Stimulated activated CD8-positive, alpha-beta memory T cell treated with anti-CD3 and anti-CD28 coated beads, Interleukin-4, amount 100 ng/mL, for 1 hour (primary cell): ENCODE measurements around the gene PLCB3.

Experiments used
- DNase-seq, 2 donors: peaks; one replicate each; pipeline ENCODE4 v3.0.0-alpha.2; 2020; ENCODE audit warnings: low read depth in 2 of 2, low spot score in 1 of 2

Gene PLCB3

DNA sequence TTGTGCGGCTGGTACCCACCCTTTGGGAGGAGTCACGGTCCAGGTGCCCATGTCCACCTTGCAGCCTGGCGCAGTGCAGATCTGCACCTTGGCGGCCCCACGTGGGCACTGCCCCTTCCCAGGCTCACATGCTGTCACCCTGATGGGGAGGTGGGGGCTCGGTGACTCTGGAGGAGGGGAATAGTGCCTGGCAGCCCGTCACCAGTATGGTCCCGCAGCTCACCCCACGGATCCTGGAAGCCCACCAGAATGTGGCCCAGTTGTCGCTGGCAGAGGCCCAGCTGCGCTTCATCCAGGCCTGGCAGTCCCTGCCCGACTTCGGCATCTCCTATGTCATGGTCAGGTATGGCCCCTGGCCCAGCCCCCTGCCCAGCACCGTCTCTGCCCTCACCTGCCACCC, 30.5 kb upstream of the PLCB3 start:
- DNase-seq, result no peak

- DNase-seq, result no peak
These were observed 28.7 kb upstream of the PLCB3 start for GRCh38 chr11:64222651-64223000.

GRCh38 chr11:64223001-64223651, 28.2 kb upstream of the PLCB3 start:
- no peak for DNase-seq

GRCh38 chr11:64224151-64224890, 27.0 kb upstream of the PLCB3 start:
- no peak for DNase-seq

DNA sequence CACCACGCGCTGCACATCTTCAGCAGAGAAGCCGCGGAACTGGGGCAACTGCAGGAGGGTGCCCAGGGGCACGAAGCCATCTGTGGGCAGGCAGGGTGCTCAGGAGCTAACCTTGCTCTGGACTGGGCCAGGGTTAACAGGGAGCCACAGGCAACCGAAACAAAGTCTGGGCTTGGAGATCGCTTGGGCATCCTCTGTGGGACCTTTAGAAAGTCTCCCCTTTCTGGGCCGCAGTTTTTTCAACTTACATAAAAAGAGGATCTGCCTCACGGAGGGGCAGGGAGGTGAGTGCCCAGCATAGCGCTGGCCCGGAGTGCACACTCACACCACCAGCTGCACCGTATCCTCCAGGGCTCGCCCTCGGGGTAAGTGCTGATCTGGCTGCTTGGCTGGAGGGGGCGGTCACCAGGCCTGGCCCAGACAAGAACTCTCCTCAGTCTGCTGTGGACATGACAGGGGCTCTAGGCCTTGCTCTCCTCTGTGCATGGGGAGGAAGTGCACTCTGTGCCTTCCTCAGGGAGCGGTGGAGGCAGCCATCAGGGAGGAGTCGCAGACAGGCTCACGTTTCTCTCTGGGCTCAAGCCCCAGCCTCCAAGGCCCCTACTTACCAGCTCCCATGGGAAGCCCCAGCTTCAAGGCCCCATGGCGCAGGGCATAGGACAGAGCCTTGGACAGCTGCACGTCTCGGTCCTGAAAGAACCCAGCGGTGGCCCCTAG, 26.3 kb upstream of the PLCB3 start:
- DNase-seq, result no peak

DNA sequence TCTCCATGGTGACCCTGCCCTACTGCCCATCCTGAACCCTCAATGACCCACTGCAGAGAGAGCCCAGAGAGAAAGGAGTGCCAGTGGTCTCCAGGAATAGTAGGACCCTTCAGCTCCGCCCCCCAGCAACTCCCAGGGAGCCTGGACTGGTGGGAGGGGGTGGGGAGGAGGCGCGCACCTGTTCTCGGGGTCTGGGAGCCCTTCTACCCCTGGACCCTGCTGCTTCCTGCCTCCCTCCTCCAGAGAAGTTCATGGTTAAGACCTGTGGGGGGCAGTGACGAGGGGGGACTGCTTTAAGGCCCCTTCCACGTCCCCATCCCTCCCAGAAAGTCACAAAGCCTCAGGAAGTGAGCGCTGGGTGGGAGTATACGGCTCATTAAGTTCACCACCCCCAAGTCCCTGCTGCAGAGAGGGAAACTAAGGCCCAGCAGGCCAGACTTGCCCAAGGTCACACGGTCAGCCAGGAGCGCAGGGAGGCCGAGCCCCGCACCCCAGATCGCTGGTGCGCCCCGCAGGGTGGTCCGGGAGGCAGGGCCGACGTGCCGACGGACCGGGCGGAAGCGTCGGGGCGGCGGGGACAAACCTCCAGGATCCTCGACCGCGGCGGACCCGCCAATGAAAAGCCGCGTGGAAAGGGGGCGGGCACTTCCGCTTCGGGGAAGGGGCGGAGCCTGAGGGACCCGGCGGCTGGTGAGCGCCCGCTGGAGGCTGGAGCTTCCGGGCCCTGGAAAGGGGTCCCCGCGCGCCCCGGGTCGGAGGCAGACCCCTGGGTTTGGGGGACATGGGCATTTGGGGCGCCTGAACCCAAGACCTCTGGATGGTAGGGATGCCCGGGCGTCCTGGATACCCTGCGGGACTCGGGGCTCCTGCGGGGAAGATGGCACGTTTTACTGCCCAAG, 25.5 kb upstream of the PLCB3 start, which contains the start of the genes NUDT22 and TRPT1:
NUDT22 (plus strand) TSS at position 667 of the 899 bp plus-strand sequence. CDS start 379 bp downstream, outside the sequence.
TRPT1 (minus strand) TSS at position 579 of the 899 bp plus-strand sequence; CDS start at position 253, 326 bp downstream.
- peak; percentile 86 to 87 for DNase-seq

DNA sequence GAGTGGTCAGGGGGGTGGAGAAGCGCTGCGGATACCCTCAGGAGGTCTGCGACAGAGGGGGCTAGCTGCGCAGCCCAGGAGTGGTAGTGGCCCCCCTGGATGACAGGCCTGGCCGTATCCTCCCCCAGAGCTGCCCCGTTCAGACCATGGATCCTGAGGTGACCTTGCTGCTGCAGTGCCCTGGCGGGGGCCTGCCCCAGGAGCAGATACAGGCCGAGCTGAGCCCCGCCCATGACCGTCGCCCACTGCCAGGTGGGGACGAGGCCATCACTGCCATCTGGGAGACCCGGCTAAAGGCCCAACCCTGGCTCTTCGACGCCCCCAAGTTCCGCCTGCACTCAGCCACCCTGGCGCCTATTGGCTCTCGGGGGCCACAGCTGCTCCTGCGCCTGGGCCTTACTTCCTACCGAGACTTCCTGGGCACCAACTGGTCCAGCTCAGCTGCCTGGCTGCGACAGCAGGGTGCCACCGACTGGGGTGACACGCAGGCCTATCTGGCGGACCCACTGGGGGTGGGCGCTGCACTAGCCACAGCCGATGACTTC, 24.8 kb upstream of the PLCB3 start:
- DNase-seq, result no peak

GRCh38 chr11:64227405-64227956, 23.8 kb upstream of the PLCB3 start:
- DNase-seq, result no peak

GRCh38 chr11:64229090-64229743, 22.1 kb upstream of the PLCB3 start:
- no peak for DNase-seq

- DNase-seq, result no peak
These were observed 21.6 kb upstream of the PLCB3 start for GRCh38 chr11:64229744-64230170.

DNA sequence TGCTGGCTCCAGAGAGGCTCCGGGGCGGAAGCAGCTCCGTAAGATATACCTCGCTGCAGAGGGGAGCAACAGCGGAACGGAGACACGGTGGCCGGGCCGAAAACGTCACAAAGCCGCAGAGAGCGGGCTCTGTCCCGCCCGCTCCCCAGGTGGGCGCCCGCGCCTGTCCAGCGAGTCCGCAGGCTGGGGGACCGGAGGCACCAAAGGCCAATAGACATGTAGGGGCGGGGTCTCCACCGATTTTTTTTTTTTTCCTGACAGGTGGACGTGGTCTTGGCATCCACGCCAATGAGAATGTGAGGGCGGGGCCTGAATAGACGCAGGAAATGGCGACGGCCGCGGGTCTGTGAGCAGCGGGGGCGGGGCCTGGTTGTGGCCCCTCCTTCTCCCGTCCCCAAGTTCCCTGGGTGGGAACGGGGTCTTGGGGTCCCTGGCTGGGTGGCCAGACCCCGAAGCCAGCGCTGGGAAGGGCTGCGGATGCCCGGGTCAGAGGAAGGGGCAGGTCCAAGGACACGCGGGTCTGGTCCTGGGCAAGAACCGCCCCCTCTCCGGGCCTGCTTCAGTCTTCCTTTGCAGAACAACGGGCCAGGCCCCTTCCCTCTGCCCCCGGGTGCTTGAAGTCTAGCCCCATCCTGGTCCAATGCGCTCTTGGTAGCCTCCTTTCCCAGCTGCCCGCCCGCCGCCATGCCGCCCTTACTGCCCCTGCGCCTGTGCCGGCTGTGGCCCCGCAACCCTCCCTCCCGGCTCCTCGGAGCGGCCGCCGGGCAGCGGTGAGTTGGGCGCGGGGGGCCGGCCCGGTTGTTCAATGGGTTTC, 21.0 kb upstream of the PLCB3 start, which contains the start of gene DNAJC4:
DNAJC4 (plus strand) TSS at position 378 of the 814 bp plus-strand sequence; CDS start at position 685, 307 bp downstream.
- DNase-seq, result peak; percentile 73 to 79

GRCh38 chr11:64230985-64231365, 20.4 kb upstream of the PLCB3 start:
- no peak for DNase-seq

- no peak for DNase-seq
These were observed 19.8 kb upstream of the PLCB3 start for GRCh38 chr11:64231546-64231945.

GRCh38 chr11:64232182-64232966, 19.0 kb upstream of the PLCB3 start:
- DNase-seq, result no peak

DNA sequence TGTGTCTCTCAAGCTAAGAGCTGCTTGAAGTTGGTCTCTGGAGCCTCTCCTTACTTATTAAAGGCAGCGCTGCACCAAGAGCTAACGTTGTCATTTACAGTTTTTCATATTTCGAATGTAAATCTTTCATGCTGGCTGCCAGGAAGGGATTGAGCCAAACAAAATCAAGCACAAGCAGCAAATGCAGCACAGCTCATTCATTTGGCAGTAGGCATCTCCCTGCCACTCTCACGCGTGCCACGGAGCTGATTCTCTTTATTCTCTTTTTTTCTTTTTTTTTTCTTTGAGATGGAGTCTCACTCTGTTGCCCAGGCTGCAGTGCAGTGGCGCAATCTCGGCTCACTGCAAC, 18.4 kb upstream of the PLCB3 start:
- DNase-seq, result no peak

DNA sequence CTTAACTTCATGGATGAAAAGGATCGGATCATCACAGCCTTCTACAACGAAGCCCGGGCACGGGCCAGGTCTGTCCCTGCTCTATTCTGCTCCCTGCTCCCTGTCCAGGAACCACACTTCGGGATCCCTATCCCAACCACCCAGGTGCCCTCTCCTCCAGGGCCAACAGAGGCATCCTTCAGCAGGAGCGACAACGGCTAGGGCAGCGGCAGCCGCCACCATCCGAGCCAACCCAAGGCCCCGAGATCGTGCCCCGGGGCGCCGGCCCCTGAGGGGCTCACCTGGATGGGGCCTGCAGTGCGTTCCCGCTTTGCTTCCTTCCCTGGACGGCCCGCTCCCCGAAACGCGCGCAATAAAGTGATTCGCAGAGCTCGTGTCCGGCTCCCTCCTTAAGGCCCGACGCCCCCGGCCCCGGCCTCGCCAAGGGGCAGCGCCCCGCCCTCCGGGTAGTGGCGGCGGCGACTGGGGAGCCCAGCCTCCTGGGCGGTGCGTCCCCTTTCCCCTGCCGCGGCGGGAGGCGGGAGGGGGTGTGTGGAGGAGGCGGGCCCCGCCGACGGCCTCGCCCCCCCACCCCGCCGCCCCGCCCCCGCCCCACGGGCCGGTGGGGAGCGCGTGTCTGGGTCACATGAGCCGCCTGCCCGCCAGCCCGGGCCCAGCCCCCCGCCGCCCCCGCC, 17.3 kb upstream of the PLCB3 start, which contains the start of gene VEGFB:
VEGFB (plus strand) TSS at position 672 of the 674 bp plus-strand sequence. CDS start 250 bp downstream, outside the sequence.
- peak in 1 of 2 donors; percentile 58 for DNase-seq

GRCh38 chr11:64234647-64235379, 16.5 kb upstream of the PLCB3 start:
- no peak for DNase-seq
